Natural killer cell treated with Interleukin-12 subunit alpha and Interleukin-12 subunit beta and Interleukin-15 and Interleukin-18, amount 100 ng/mL, for 72 hours (primary cell): ENCODE results near the gene NEDD9. TPM values are rescaled to one million over a fixed set of nuclear protein-coding genes. Genes with fewer than 3 reads are reported as not detected.

Experiments used
- ATAC-seq, 2 donors: fragments of 150-1000 bp; cut with Tn5 transposase in 1 of 2; sonication (Bioruptor Pico), chemical (Tn5 transposase) in 1 of 2; 2 replicates each; pipeline ENCODE4 v1.10.0; 2021
- DNase-seq: peaks from one replicate; pipeline ENCODE4 v3.0.0; 2022; ENCODE audit warnings: low spot score
- H3K27ac Mint-ChIP-seq, 2 donors: 1 replicate in 1 of 2; 2 replicates in 1 of 2; pipeline ENCODE4 v1.8.0; 2022; ENCODE audit warnings: mixed read lengths in 2 of 2, mild to moderate bottlenecking in 1 of 2, moderate library complexity in 1 of 2
- H3K27me3 Mint-ChIP-seq, 2 donors: 1 replicate in 1 of 2; 2 replicates in 1 of 2; pipeline ENCODE4 v1.8.0; 2022; ENCODE audit warnings: mixed read lengths in 2 of 2
- H3K36me3 Mint-ChIP-seq: one replicate; pipeline ENCODE4 v1.8.0; 2022; ENCODE audit warnings: mixed read lengths
- H3K4me1 Mint-ChIP-seq, 2 donors: 1 replicate in 1 of 2; 2 replicates in 1 of 2; pipeline ENCODE4 v1.8.0; 2022; ENCODE audit warnings: low read depth in 2 of 2, mixed read lengths in 2 of 2, mild to moderate bottlenecking in 1 of 2
- H3K4me3 Mint-ChIP-seq: one replicate; pipeline ENCODE4 v1.8.0; 2022; ENCODE audit warnings: mixed read lengths
- H3K9me3 Mint-ChIP-seq: 2 replicates; pipeline ENCODE4 v1.8.0; 2022; ENCODE audit warnings: mixed read lengths
- total RNA-seq, 2 donors: library from RNA; stranded (reverse); gene quantifications; one replicate each; pipeline ENCODE4 v1.2.3, GENCODE V29; 2022

The NEDD9 gene
- total RNA-seq, 2 donors from 2014 or later, result 59.9 to 81.3 TPM

- H3K4me3 Mint-ChIP-seq, result no peak overlapping the region
- H3K4me1 Mint-ChIP-seq, result peaks cover 10 to 24% of the 10 kb centered on the region in 2 donors
- no peaks in the 10 kb centered on the region for H3K9me3 Mint-ChIP-seq
- no peaks in the 10 kb centered on the region for H3K36me3 Mint-ChIP-seq
- H3K27me3 Mint-ChIP-seq, result no peaks in the 10 kb centered on the region
- no peak for ATAC-seq
- DNase-seq, result no peak
- peak overlapping the region in 1 of 2 donors; percentile 58 for H3K27ac Mint-ChIP-seq
Measured at GRCh38 chr6:11171952-11172351, 60.5 kb downstream of the NEDD9 start.

GRCh38 chr6:11168091-11168635 is 64.3 kb downstream of the NEDD9 start:
- peak overlapping the region in 1 of 2 donors; percentile 37 for H3K27ac Mint-ChIP-seq
- no peak for ATAC-seq
- no peak for DNase-seq
- no peaks in the 10 kb centered on the region for H3K27me3 Mint-ChIP-seq
- no peaks in the 10 kb centered on the region for H3K9me3 Mint-ChIP-seq
- peaks cover 26 to 39% of the 10 kb centered on the region in 2 donors for H3K4me1 Mint-ChIP-seq
- H3K4me3 Mint-ChIP-seq, result no peak overlapping the region
- no peaks in the 10 kb centered on the region for H3K36me3 Mint-ChIP-seq

GRCh38 chr6:11166948-11167347 is 65.5 kb downstream of the NEDD9 start:
- Mint-ChIP-seq H3K4me1 (peaks cover 16 to 34% of the 10 kb centered on the region in 2 donors), H3K27ac (no peak overlapping the region), H3K27me3 (no peaks in the 10 kb centered on the region), H3K4me3 (no peak overlapping the region), H3K9me3 (no peaks in the 10 kb centered on the region), H3K36me3 (no peaks in the 10 kb centered on the region)
- no peak for DNase-seq
- no peak for ATAC-seq

GRCh38 chr6:11164717-11165646 is 67.5 kb downstream of the NEDD9 start:
- no peaks in the 10 kb centered on the region for H3K36me3 Mint-ChIP-seq
- no peaks in the 10 kb centered on the region for H3K9me3 Mint-ChIP-seq
- peaks cover 16 to 31% of the 10 kb centered on the region in 2 donors for H3K4me1 Mint-ChIP-seq
- no peak for ATAC-seq
- DNase-seq, result no peak
- H3K27ac Mint-ChIP-seq, result no peak overlapping the region
- H3K4me3 Mint-ChIP-seq, result no peak overlapping the region
- H3K27me3 Mint-ChIP-seq, result no peaks in the 10 kb centered on the region

GRCh38 chr6:11163932-11164331 is 68.5 kb downstream of the NEDD9 start:
- ATAC-seq (peak; percentile 76 to 90), DNase-seq (no peak)
- peak overlapping the region; percentile 10 for H3K4me3 Mint-ChIP-seq
- no peak overlapping the region for H3K27ac Mint-ChIP-seq
- no peaks in the 10 kb centered on the region for H3K36me3 Mint-ChIP-seq
- no peaks in the 10 kb centered on the region for H3K27me3 Mint-ChIP-seq
- H3K9me3 Mint-ChIP-seq, result no peaks in the 10 kb centered on the region
- H3K4me1 Mint-ChIP-seq, result peaks cover 16 to 31% of the 10 kb centered on the region in 2 donors

GRCh38 chr6:11162262-11162661 is 70.2 kb downstream of the NEDD9 start:
- H3K4me1 Mint-ChIP-seq, result peaks cover 16 to 31% of the 10 kb centered on the region in 2 donors
- no peaks in the 10 kb centered on the region for H3K27me3 Mint-ChIP-seq

GRCh38 chr6:11161031-11161956 is 71.2 kb downstream of the NEDD9 start:
- peak overlapping the region in 1 of 2 donors; percentile 17 for H3K27ac Mint-ChIP-seq
- DNase-seq (no peak), ATAC-seq (no peak)
- H3K9me3 Mint-ChIP-seq, result no peaks in the 10 kb centered on the region
- peaks cover 4% of the 10 kb centered on the region for H3K36me3 Mint-ChIP-seq
- peaks cover 0 to 3% of the 10 kb centered on the region in 2 donors for H3K27me3 Mint-ChIP-seq
- H3K4me3 Mint-ChIP-seq, result no peak overlapping the region
- peaks cover 16 to 31% of the 10 kb centered on the region in 2 donors for H3K4me1 Mint-ChIP-seq

More at GRCh38 chr6:11162262-11162661, 70.2 kb downstream of the NEDD9 start:
- no peak for ATAC-seq
- no peak for DNase-seq
- Mint-ChIP-seq H3K27ac (peak overlapping the region in 1 of 2 donors; percentile 17), H3K4me3 (no peak overlapping the region), H3K9me3 (no peaks in the 10 kb centered on the region), H3K36me3 (no peaks in the 10 kb centered on the region)

GRCh38 chr6:11160199-11160598 is 72.3 kb downstream of the NEDD9 start:
- peaks cover 0 to 7% of the 10 kb centered on the region in 2 donors for H3K27me3 Mint-ChIP-seq
- no peak overlapping the region for H3K27ac Mint-ChIP-seq
- H3K4me1 Mint-ChIP-seq, result peaks cover 12 to 22% of the 10 kb centered on the region in 2 donors
- H3K36me3 Mint-ChIP-seq, result peaks cover 5% of the 10 kb centered on the region
- DNase-seq (no peak), ATAC-seq (no peak)
- H3K4me3 Mint-ChIP-seq, result no peak overlapping the region
- no peaks in the 10 kb centered on the region for H3K9me3 Mint-ChIP-seq

- Mint-ChIP-seq H3K9me3 (no peaks in the 10 kb centered on the region), H3K27ac (no peak overlapping the region), H3K4me3 (no peak overlapping the region), H3K4me1 (peaks cover 7 to 8% of the 10 kb centered on the region in 2 donors), H3K36me3 (peaks cover 10% of the 10 kb centered on the region), H3K27me3 (peaks cover 9 to 18% of the 10 kb centered on the region in 2 donors)
- no peak for DNase-seq
- no peak for ATAC-seq
Measured at GRCh38 chr6:11155589-11155988, 76.9 kb downstream of the NEDD9 start.

GRCh38 chr6:11153447-11153846 is 79.0 kb downstream of the NEDD9 start:
- no peak for DNase-seq
- H3K4me3 Mint-ChIP-seq, result peak overlapping the region; percentile 53
- no peak for ATAC-seq
- H3K9me3 Mint-ChIP-seq, result no peaks in the 10 kb centered on the region
- H3K27me3 Mint-ChIP-seq, result peaks cover 9 to 18% of the 10 kb centered on the region in 2 donors
- H3K4me1 Mint-ChIP-seq, result peaks cover 7 to 8% of the 10 kb centered on the region in 2 donors
- peak overlapping the region in 1 of 2 donors; percentile 14 for H3K27ac Mint-ChIP-seq
- H3K36me3 Mint-ChIP-seq, result peaks cover 10% of the 10 kb centered on the region

GRCh38 chr6:11152581-11152980 is 79.9 kb downstream of the NEDD9 start:
- Mint-ChIP-seq H3K36me3 (peaks cover 10% of the 10 kb centered on the region), H3K27ac (no peak overlapping the region), H3K4me1 (peaks cover 7 to 8% of the 10 kb centered on the region in 2 donors), H3K27me3 (peaks cover 9 to 18% of the 10 kb centered on the region in 2 donors), H3K4me3 (no peak overlapping the region), H3K9me3 (no peaks in the 10 kb centered on the region)
- ATAC-seq (no peak), DNase-seq (no peak)

GRCh38 chr6:11151488-11151887 is 81.0 kb downstream of the NEDD9 start:
- Mint-ChIP-seq H3K9me3 (no peaks in the 10 kb centered on the region), H3K36me3 (peaks cover 8% of the 10 kb centered on the region), H3K27ac (no peak overlapping the region), H3K27me3 (peaks cover 9 to 16% of the 10 kb centered on the region in 2 donors), H3K4me3 (no peak overlapping the region), H3K4me1 (peaks cover 7 to 8% of the 10 kb centered on the region in 2 donors)
- ATAC-seq, result no peak
- no peak for DNase-seq

GRCh38 chr6:11149551-11149950 is 82.9 kb downstream of the NEDD9 start:
- Mint-ChIP-seq H3K27me3 (peaks cover 7 to 9% of the 10 kb centered on the region in 2 donors), H3K9me3 (no peaks in the 10 kb centered on the region), H3K4me1 (peaks cover 8 to 9% of the 10 kb centered on the region in 2 donors), H3K4me3 (no peak overlapping the region), H3K36me3 (peaks cover 5% of the 10 kb centered on the region), H3K27ac (no peak overlapping the region)
- no peak for DNase-seq
- no peak for ATAC-seq
